Gastroesophageal sphincter (tissue), 3 donors: ENCODE measurements around the gene HLA-DQA2.

Source experiments
- CTCF ChIP-seq, 4 experiments: fragments of 200-600 bp in 2 of 4; fragments of 450-650 bp in 2 of 4; sonication (generic) in 1 of 4; IDR thresholded peaks; one replicate each; pipeline ENCODE4 v1.5.1; 2017 to 2019; ENCODE audit warnings: antibody characterized with exemption in 4 of 4, mild to moderate bottlenecking in 2 of 4, moderate library complexity in 2 of 4
- EP300 ChIP-seq: sonication (generic); formaldehyde crosslinking; IDR thresholded peaks from one replicate; pipeline ENCODE4 v1.6.1; 2017; ENCODE audit warnings: antibody characterized with exemption, mild to moderate bottlenecking
- POLR2AphosphoS5 ChIP-seq: sonication (generic); formaldehyde crosslinking; IDR thresholded peaks from one replicate; pipeline ENCODE4 v1.6.1; 2017; ENCODE audit warnings: antibody characterized with exemption

GRCh38 chr6:32785781-32786533 is 44.8 kb downstream of the HLA-DQA2 start:
- TF ChIP-seq CTCF (IDR thresholded peaks at IDR 0.05) (peak; percentile 9 to 54 (median 42)), EP300 (no peak), POLR2AphosphoS5 (no peak)
